Thymus (tissue), 11 donors: Measurements from ENCODE around the gene UQCC2. TPM values are rescaled to one million over a fixed set of nuclear protein-coding genes. Genes with fewer than 3 reads are reported as not detected.

Source experiments
- DNase-seq, 9 donors: peaks; one replicate each; pipeline ENCODE4 v3.0.0-alpha.2; 2013; ENCODE audit warnings: low spot score in 9 of 9, low read depth in 6 of 9, missing footprints in 1 of 9
- H3K27ac ChIP-seq, 2 donors: one replicate each; pipeline ENCODE4 v1.5.1; 2013; ENCODE audit warnings: control low read depth in 1 of 2, low read depth in 1 of 2, low read length in 1 of 2, mild to moderate bottlenecking in 1 of 2, moderate library complexity in 1 of 2
- H3K27me3 ChIP-seq, 2 donors: one replicate each; pipeline ENCODE4 v1.5.1; 2013; ENCODE audit warnings: low read length in 1 of 2; ENCODE audit not compliant: control insufficient read depth in 2 of 2, insufficient read depth in 1 of 2
- H3K36me3 ChIP-seq, 2 donors: one replicate each; pipeline ENCODE4 v1.5.1; 2013; ENCODE audit warnings: low read length in 1 of 2, mild to moderate bottlenecking in 1 of 2, moderate library complexity in 1 of 2; ENCODE audit not compliant: control insufficient read depth in 2 of 2, insufficient read depth in 2 of 2
- H3K4me1 ChIP-seq, 2 donors: one replicate each; pipeline ENCODE4 v1.5.1; 2013; ENCODE audit warnings: low read length in 2 of 2; ENCODE audit not compliant: control insufficient read depth in 2 of 2, insufficient read depth in 2 of 2
- H3K4me3 ChIP-seq, 2 donors: one replicate each; pipeline ENCODE4 v1.5.1; 2013; ENCODE audit warnings: low read length in 2 of 2, control low read depth in 1 of 2, mild to moderate bottlenecking in 1 of 2
- H3K9me3 ChIP-seq, 2 donors: one replicate each; pipeline ENCODE4 v1.5.1; 2013; ENCODE audit warnings: low read length in 1 of 2, mild to moderate bottlenecking in 1 of 2; ENCODE audit not compliant: control insufficient read depth in 2 of 2, insufficient read depth in 1 of 2
- WGBS: extraction: QIAGEN DNeasy Blood & Tissue Kit; methylation state at CpG from one replicate; pipeline ENCODE4 v1.1.7; 2013; 5-methylcytosine and 5-hydroxymethylcytosine counted together
- polyA plus RNA-seq: library from polyadenylated mRNA; stranded (reverse); fragments of 200-250 nt; gene quantifications from one replicate; pipeline ENCODE4 v1.2.3, GENCODE V29; 2013
- total RNA-seq: library from RNA; stranded (reverse); fragments of 120-200 nt; gene quantifications from one replicate; pipeline ENCODE4 v1.2.4, GENCODE V29; 2013
- donor health status: healthy.

UQCC2 gene
- total and polyA plus RNA-seq, 2 donors = 67.3 to 88.4 TPM

- WGBS = 86% methylated on average over 3 of the region's 3 CpGs
Measured at GRCh38 chr6:33723371-33724085, 12.0 kb upstream of the UQCC2 start.

GRCh38 chr6:33722103-33722623 lies 10.7 kb upstream of the UQCC2 start:
- 96% methylated on average over 5 of the region's 5 CpGs for WGBS
- H3K4me1 ChIP-seq = peaks cover 0 to 3% of the 10 kb centered on the region in 2 donors

More at GRCh38 chr6:33723371-33724085, 12.0 kb upstream of the UQCC2 start:
- Histone ChIP-seq H3K9me3 (no peaks in the 10 kb centered on the region), H3K4me3 (no peak overlapping the region), H3K4me1 (peaks cover 0 to 3% of the 10 kb centered on the region in 2 donors), H3K27me3 (peaks cover 0 to 27% of the 10 kb centered on the region in 2 donors), H3K27ac (no peak overlapping the region), H3K36me3 (no peaks in the 10 kb centered on the region)
- DNase-seq = no peak

GRCh38 chr6:33721508-33721907 lies 10.0 kb upstream of the UQCC2 start:
- Histone ChIP-seq H3K4me3 (no peak overlapping the region), H3K9me3 (no peaks in the 10 kb centered on the region), H3K36me3 (no peaks in the 10 kb centered on the region), H3K4me1 (peaks cover 0 to 3% of the 10 kb centered on the region in 2 donors), H3K27me3 (peaks cover 0 to 23% of the 10 kb centered on the region in 2 donors), H3K27ac (no peak overlapping the region)
- DNase-seq = no peak
- 89% methylated on average over 5 of the region's 5 CpGs for WGBS

More at GRCh38 chr6:33722103-33722623, 10.7 kb upstream of the UQCC2 start:
- DNase-seq = no peak
- H3K27ac ChIP-seq = no peak overlapping the region
- no peak overlapping the region for H3K4me3 ChIP-seq
- H3K27me3 ChIP-seq = peaks cover 0 to 26% of the 10 kb centered on the region in 2 donors
- no peaks in the 10 kb centered on the region for H3K9me3 ChIP-seq
- no peaks in the 10 kb centered on the region for H3K36me3 ChIP-seq

GRCh38 chr6:33720998-33721397 lies 9.5 kb upstream of the UQCC2 start:
- Histone ChIP-seq H3K27ac (no peak overlapping the region), H3K27me3 (peaks cover 0 to 22% of the 10 kb centered on the region in 2 donors), H3K4me3 (no peak overlapping the region), H3K4me1 (peaks cover 0 to 3% of the 10 kb centered on the region in 2 donors), H3K9me3 (no peaks in the 10 kb centered on the region), H3K36me3 (no peaks in the 10 kb centered on the region)
- WGBS = 90% methylated on average over 1 of the region's 1 CpG
- no peak for DNase-seq

- 91% methylated on average over 11 of the region's 11 CpGs for WGBS
- H3K27me3 ChIP-seq = peaks cover 0 to 20% of the 10 kb centered on the region in 2 donors
- DNase-seq = no peak
Measured at GRCh38 chr6:33719326-33719987, 8.0 kb upstream of the UQCC2 start.

GRCh38 chr6:33718713-33719112 lies 7.2 kb upstream of the UQCC2 start:
- Histone ChIP-seq H3K4me1 (no peaks in the 10 kb centered on the region), H3K4me3 (no peak overlapping the region), H3K27ac (no peak overlapping the region), H3K36me3 (no peaks in the 10 kb centered on the region), H3K27me3 (peaks cover 0 to 17% of the 10 kb centered on the region in 2 donors), H3K9me3 (no peaks in the 10 kb centered on the region)
- no peak for DNase-seq
- WGBS = 95% methylated on average over 2 of the region's 2 CpGs

More at GRCh38 chr6:33719326-33719987, 8.0 kb upstream of the UQCC2 start:
- Histone ChIP-seq H3K36me3 (no peaks in the 10 kb centered on the region), H3K4me3 (no peak overlapping the region), H3K4me1 (no peaks in the 10 kb centered on the region), H3K9me3 (no peaks in the 10 kb centered on the region), H3K27ac (no peak overlapping the region)

- H3K4me3 ChIP-seq = no peak overlapping the region
- H3K9me3 ChIP-seq = no peaks in the 10 kb centered on the region
- WGBS = 72% methylated on average over 6 of the region's 6 CpGs
- peaks cover 0 to 15% of the 10 kb centered on the region in 2 donors for H3K27me3 ChIP-seq
- H3K4me1 ChIP-seq = no peaks in the 10 kb centered on the region
- no peak for DNase-seq
- no peak overlapping the region for H3K27ac ChIP-seq
- no peaks in the 10 kb centered on the region for H3K36me3 ChIP-seq
Measured at GRCh38 chr6:33717934-33718455, 6.5 kb upstream of the UQCC2 start.

- no peaks in the 10 kb centered on the region for H3K36me3 ChIP-seq
- DNase-seq = no peak
- H3K27ac ChIP-seq = no peak overlapping the region
- no peaks in the 10 kb centered on the region for H3K9me3 ChIP-seq
- peaks cover 0 to 3% of the 10 kb centered on the region in 2 donors for H3K4me1 ChIP-seq
- 93% methylated on average over 8 of the region's 8 CpGs for WGBS
- peaks cover 0 to 7% of the 10 kb centered on the region in 2 donors for H3K27me3 ChIP-seq
- no peak overlapping the region for H3K4me3 ChIP-seq
Measured at GRCh38 chr6:33716890-33717632, 5.6 kb upstream of the UQCC2 start.
